Measurements from ENCODE around the gene RASL10A.

RASL10A gene

DNA sequence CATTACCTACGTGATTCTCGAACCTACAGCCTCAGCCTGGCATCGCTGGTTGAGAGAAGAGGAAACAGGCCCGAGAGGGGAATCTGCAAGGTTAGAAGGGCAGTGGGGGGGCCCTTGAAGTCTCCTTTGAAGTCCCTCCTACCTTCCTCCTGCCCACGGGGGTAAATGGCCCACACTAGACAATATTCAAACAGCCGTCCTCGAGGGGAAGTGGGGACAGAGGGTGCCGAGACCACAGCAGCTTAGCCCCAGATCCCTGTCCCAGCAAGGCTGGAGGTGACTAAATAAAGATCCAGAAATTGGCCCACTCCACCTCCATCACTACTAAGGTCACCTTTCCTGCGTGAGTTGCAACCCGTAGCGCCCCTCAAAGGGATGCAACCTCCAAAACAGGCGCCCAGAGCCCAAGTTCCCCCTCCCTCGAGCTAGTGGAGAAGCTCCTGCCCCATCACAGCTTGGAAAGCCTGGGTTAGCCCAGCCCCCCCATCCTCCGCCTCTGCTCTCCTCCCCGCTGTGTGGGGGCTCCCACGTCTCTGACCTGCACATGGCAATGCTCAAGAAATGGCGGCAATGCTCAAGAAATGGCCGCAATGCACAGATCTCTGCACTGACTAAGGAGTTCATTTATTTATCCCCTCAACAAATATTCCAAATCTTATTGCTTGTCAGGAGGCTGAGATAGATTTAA is 788 bp upstream of the RASL10A start:
- DNase-seq = no peak

DNA sequence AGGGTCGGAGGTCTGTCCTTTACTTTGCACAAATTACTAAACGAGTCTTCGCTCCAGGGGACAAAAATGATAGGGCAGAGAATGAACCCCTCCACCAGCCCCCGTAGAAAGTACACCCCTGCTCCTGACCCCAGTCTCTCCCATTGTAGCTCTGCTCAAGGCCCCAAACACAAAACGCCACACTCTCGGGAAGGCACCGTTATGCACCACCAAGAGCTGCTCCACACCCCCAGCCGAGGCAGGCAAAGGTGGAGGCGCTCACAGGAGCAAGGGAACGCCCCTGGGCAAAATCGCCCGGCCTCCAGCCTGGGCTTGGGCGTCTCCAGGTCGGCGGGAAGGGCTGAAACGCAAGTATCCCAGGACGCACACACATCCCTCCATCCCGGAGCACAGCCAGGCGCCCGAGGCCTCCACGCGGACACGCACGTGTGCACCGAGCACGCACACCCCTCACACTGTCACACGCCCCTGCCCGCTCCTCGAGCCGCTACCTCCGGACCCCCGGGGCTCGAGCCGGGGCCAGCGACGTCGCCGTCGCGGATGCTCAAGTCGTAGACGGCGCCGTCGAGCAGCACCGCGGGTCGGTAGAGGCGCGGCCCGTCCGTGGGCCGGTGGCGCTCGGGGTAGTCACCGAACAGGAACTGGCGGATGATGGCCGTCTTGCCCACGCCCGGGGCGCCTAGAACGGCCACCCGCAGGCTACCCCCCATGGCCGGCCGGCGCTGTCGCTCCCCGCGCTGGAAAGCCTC is 786 bp downstream of the RASL10A start:
- no peak for DNase-seq

DNA sequence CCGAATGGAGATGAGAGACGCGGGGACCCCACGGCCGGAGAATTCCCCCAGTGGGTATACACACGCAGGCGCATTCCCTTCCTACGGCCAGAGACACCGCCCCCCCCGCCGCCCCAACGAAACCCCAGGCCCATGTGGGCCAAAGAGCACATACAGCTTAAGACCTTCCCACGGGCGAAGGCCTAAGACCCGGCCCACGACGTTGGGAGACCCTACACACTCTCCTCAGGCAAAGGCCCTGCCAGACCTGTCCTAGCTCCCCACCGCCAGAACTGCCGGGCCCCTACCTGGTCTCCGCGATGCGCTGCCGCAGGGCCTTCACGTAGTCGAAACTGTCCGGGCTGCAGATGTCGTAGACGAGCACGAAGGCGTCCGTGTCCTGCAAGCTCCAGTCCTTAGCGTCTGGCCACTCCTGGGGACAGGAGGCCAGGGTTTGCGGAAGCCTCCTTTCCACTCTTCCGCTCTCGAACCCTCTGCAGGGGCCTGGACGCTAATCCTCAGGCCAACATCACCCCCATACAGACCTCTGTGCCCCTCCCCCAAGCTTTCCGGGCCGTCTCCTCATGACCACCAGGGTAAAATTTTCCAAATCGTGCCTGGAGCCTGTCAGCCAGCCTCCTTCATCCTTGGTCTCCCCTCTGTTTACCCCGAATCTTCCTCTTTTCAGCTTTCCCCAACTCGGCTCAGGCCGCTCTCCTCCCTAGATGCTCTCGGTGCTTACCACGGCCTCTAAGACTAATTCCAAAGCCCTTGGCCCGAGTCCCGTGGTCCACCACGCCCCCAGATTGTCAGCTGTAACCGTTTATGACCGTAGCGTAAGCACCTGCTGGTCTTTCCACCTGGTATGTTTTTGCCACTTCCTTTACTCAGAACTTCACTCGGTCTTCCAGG is 1.7 kb downstream of the RASL10A start:
- no peak for DNase-seq

DNA sequence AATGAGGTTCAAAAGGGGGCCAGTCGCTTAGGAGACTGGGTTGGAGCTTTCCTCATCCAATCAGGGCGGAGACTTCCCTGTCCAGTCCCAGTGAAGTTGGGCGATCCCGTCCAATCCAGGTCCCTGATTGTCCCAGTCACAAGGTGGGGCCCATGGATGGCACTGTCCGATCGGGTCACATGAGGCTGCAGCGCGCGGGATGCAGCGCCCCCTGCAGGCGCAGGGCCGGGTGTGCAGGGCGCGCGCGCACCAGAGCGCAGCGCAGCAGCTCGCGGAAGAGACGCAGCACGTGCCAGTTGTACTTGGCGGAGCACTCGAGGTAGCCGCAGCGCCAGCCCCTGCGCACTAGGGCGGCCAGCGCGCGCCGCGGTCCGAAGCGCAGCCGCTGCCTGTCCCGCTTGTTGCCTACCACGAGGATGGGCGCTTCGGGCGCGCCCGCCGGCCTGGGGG is 2.3 kb downstream of the RASL10A start:
- DNase-seq = no peak

DNA sequence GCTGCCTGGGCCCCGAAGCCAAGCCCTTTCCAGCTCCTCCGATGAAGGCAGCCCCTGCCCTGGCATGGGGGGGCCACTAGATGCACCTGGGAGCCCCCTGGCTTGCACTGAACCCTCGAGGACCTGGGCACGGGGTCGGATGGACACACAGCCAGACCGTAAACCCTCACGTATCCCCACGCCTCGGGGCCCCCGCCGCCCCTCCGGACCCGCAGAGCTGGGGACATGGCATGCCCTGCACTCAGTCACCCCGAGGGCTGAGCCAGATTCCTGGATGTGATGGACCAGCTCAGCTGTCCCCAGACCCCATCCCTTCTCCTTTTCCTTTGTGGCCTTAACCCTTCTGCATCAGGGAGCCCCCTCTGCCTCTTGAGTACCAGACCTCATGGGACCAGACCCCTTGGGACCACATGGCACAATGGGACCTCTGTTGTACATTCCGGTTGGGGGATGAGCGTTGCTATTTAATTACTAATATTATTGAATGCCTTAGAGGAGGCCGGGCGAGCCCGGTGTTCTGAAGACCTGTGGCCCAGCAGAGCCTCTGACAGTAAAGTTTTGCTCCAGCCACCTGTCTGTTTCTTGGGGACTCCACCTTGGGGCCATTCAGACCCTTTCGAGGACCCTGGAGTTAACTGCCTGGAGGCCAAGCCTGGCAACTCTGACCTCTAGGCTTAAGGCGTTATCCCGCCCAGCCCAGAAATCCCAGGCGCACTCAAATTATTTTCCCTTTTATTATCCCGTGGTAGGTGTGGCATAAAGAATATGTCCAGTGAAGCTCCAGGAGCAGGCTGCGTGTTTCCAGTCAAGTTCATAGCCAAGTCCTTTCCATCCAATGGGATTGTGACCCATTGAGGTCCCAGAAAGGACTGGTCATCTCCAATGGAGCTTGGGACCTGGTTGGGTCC is 3.0 kb downstream of the RASL10A start:
- no peak for DNase-seq

DNA sequence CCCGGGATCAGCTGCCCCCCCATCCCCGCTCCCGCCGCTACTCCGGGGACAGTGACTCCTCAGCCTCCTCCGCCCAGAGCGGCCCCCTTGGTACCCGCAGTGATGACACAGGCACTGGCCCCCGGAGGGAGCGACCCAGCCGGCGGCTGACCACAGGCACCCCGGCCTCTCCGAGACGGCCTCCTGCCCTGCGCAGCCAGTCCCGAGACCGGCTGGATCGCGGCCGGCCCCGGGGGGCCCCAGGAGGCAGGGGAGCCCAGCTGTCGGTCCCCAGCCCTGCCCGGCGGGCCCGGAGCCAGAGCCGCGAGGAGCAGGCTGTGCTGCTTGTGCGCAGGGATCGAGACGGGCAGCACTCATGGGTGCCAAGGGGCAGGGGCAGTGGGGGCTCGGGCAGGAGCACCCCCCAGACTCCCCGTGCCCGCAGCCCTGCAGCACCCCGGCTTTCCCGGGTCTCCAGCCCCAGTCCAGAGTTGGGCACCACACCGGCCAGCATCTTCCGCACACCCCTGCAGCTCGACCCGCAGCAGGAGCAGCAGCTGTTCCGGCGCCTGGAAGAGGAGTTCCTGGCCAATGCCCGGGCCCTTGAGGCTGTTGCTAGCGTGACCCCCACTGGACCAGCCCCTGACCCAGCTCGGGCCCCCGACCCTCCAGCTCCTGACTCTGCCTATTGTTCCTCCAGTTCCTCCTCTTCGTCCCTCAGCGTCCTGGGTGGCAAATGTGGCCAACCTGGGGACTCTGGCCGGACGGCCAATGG is 3.9 kb downstream of the RASL10A start:
- no peak for DNase-seq

DNA sequence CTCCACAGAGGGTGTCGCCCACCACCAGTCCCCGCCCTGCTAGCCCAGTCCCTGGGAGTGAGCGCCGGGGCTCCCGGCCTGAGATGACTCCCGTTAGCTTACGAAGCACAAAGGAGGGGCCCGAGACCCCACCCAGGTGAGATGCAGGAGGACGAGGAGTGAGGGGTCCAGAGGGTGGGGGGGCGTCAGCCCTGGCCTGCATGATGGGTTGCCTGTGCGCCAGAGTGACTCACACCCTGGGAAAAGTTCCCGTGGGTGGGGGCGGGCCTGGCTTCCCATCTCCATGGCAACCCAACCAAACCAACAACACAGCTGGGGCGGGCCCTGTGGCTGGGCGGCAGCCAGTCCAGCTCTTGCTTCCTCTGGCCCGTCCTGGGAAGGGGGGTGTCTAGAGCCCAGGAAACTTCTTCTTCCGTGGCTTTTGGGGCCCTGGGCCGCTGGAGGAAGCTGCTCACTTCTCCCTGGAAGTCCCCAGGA is 4.6 kb downstream of the RASL10A start:
- DNase-seq = peak; percentile 95

DNA sequence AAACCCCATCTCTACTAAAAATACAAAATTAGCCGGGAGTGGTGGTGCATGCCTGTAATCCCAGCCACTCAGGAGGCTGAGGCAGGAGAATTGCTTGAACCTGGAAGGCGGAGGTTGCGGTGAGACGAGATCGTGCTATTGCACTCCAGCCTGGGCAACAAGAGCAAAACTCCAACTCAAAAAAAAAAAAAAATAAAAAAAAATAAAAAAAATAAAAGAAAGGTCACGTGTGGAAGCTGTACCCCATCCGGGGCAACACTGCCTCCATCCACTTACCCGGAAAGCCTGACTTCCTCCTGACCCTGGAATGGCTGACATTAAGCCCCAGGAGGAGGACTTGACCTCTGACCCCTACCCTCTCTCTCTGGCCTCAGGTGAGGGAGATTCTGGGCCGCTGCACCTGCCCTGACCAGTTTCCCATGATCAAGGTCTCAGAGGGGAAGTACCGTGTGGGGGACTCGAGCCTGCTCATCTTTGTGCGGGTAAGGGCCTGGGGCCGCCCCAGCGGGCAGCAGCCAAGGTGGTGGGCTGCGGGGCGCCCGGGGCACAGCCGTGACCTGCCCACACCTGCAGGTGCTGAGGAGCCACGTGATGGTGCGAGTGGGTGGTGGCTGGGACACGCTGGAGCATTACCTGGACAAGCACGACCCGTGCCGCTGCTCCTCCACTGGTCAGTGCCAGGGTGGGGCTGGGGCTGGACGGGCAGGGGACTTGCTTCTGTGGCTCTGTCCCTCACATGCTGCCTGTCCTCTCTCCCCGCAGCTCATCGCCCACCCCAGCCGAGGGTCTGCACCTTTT is 5.2 kb downstream of the RASL10A start:
- DNase-seq = no peak

DNA sequence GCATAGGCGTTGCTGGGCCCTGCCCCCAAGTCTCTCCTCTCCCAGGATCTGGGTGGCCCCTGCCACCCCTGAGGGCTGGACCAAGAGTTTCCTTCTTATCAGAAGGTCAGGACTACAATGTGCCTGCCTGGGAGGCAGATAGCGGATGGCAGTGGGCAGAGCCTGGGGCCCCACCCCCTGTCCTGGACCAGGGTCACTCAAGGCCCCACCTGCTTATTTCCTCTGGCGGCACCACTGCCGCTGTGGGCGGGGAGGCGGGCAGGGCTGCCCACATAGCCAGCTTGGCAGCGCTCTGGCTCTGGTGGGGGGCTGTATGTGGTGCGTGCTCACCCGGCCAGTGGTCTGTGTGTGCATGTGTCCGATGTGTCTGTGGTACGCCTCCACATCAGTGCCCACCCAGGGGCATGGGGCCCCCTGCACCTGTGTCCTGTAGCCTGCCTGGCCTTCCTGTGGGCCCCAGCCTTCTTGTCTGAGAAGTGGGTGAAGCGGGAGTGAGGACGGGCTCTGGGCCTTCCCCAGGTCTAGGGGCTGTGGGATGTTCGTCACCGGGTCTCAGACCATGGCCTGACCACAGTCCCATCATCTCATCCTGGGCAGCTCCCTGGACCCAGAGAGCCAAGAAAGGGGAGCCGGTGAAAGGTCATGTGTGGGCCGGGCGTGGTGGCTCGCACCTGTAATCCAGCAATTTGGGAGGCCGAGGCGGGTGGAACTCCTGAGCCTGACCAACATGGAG is 6.0 kb downstream of the RASL10A start:
- no peak for DNase-seq

DNA sequence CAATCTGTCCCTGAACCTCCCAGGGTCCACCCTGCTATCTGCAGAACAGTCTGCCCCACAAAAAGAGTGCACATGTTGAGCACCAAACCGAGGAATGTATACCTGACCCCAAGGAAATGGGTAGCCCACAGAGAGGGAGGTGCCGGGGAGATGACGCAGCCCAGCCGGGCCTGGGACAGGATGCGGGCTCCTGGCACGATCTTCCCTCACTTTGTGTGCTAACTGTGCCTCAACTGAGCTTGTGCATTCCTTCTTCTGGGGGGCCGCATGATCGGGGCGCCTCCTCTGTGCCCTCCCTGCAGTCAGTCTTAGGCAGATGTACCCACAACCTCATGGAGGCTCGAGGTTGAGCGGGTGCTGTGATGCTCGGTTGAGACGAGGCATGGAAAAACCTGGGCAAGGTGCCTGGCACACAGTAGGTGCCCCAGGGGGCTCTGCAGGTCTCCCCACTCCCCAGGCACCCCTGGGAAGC is 6.7 kb downstream of the RASL10A start:
- peak; percentile 23 for DNase-seq

DNA sequence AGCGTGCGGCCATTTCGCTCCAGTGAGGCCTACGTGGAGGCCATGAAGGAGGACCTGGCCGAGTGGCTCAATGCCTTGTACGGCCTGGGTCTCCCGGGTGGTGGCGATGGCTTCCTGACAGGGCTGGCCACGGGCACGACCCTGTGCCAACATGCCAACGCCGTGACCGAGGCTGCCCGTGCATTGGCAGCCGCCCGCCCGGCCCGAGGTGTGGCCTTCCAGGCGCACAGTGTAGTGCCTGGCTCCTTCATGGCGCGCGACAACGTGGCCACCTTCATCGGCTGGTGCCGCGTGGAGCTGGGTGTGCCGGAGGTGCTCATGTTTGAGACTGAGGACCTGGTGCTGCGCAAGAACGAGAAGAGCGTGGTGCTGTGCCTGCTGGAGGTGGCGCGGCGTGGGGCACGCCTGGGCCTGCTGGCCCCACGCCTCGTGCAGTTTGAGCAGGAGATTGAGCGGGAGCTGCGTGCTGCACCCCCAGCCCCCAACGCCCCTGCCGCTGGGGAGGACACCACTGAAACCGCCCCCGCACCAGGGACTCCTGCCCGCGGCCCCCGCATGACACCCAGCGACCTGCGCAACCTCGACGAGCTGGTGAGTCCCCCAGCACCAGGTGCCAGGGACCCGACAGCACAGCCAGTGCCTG is 7.2 kb downstream of the RASL10A start:
- no peak for DNase-seq

DNA sequence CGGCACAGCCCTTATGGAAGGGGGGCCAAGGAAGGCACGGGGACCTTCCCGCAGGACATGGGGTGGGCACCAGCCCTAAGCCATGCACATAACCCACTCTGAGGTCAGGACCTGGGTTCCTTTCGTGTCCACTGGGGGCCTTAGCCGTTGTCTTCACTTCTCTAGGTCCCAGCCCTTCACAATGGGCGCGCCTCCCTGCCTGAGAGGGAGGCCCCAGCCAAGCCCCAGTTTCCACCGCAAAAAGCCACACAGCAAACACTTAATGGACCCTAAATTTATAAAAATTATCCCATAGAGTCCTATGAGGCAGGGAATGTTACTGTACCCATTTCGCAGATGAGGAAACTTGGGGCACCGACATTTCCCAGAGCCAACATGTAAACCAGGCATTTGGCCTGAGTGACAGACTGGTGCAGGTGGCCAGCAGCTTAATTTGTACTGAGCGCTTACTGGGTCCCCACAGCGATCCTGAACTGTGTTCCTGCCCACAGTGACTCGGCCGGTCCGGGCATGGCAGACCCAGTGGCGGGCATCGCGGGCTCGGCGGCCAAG is 7.8 kb downstream of the RASL10A start:
- no peak for DNase-seq

DNA sequence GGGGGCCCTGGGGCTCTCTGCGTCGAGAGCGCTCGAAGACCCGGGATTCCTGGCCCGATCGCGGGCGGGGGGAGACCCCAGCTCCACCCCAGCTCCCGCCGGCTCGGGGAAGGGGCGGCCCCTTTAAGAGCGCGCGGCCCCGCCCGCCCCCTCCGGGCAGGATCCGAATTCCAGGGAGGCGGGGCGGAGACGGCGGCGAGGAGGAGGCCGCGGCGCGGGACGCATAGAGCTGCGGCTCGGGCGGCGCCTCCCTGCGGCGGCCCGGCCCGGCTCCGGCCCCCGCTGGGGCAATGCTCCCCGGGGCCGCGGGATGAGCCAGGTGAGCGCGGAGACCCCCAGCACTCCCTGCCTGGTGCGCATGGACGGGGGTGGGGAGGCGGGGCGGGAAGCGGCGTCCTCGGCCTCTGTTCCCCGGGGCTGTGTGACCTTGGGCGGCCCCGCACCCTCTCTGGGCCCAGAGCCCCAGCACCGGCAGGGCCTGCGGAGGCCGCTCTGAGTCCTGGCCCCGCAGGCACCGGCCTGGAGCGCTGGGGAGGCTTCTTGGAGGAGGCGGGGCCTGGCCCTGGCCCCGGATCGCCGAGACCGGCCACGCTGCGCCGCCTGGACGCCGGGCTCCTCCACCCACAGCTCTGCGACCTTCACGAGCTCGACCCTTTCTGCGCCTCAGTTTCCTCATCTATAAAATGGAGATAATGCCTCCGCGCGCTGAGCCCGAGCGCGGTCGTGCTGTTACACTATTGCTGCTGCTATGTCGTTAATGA is 8.5 kb downstream of the RASL10A start:
- DNase-seq = peak; percentile 31

DNA sequence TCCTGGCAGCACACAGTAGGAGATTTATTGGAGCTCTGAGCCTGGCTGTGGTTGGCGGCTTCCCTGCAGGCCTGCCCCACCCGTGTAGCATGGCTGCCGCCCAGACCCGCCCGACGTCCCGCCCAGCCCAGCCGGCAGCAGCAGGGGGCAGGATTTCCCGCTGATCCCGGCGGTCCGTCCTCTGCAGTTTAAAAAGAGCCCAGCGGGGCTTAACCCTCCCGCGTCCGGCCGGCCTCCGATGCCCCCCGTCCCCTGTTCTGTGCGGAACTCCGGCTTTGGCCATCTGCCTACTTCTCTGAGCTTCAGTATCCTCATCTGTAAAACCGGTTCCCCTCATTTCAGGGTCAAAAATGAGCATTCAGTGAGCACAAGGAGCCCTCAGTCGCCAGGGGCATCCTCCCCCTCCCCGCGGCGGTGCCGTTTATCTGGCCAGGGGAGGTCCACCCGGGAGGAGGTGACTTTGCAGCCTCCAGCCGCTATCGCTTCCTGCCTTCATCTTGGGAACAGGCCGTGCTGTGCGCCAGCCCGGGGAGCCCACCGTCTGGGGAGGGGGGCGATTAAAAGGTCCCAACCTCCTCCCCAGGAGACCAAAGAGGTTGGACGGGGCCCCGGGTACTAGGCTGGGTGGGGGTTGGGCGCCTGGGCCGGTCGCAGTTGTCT is 9.2 kb downstream of the RASL10A start, which contains the start of gene GAS2L1:
Gene GAS2L1, plus strand, starts transcription at position 476 of the 660 bp plus-strand sequence. CDS start 1,456 bp downstream, outside the sequence.
- peak; percentile 80 for DNase-seq

DNA sequence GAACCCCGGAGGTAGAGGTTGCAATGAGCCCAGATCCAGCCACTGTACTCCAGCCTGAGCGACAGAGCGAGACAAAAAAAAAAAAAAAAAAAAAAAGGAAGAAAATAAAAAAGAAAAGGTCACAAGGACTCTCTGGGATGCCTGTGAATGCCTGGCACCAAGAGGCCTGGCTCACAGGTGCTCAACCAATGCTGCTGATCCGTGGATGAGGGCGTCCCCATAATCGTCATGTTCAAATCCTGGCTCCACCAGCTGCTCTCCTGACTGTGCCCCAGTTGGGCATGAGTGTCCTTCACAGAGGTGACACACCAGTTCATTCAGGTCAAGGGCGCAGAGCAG is 9.7 kb downstream of the RASL10A start:
- DNase-seq = no peak

DNA sequence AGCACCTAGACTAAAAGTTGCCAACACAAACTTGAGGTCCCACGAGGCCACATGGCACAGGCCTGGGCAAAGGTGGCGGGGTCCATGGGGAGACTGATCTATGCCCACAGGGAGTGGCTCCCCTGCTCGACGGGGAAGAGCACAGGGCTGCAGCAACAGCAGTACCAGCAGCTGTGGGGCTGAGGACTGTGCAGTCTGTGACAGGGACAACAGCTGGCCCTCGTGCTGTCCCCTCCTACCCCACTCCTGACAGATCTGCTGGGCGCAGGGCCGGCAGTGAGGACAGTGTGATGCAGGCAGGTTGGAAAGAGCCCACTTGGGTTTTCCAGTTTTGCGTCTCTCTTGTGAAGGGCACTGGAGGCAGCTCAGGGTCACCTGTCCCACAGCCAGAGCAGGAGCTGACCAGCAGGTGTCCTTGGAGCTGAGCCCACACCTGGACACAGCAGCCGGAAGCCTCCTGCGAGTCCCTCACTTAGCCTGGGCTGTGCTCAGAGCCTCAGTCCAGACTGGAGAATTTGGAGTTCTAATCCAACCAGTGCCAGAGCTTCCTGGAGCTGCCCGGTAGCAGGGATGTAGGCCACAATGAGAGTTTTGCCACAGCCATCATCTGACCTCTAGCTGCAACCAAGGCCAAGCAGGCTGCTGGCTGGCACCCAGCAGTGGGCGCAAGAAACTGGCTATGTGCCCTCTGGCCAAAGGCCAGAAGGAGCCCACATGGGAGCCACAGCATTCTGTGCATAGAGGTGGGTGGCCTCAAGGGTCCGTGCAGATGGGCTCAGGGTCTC is 12.6 kb downstream of the RASL10A start:
- DNase-seq = no peak

DNA sequence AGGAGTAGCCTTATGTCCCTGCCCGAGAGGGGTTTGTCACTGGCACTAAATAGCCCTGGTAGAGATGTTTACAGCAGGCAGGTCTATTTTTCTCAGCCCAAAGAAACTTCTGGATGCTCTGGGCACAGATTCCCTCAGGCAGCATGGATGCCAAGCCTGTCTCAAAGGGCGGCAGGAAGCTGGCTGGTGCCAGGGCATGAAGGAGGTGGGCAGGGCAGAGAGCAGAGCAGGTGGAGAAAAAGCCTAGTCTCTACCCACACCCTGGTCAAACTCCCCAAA is 13.2 kb downstream of the RASL10A start:
- DNase-seq = no peak

All from kidney glomerular epithelial cell (primary cell).